Thoracic aorta (tissue), 2 donors: ENCODE data around the gene DAP. TPM values are rescaled to one million over a fixed set of nuclear protein-coding genes. Genes with fewer than 3 reads are reported as not detected.

ENCODE experiments used
- ATAC-seq: fragments of 150-250 bp; one replicate; pipeline ENCODE4 v1.8.0; 2017; ENCODE audit warnings: low read depth; ENCODE audit not compliant: insufficient number of reproducible peaks, low FRiP score
- DNase-seq: peaks from one replicate; pipeline ENCODE4 v3.0.0-alpha.2; 2020; ENCODE audit warnings: low spot score
- H3K27ac ChIP-seq, 2 donors: fragments of 200-600 bp; sonication (generic); 1 replicate in 1 of 2; 2 replicates in 1 of 2; pipeline ENCODE4 v1.5.1; 2016; ENCODE audit warnings: mild to moderate bottlenecking in 2 of 2, moderate library complexity in 2 of 2
- H3K27me3 ChIP-seq: fragments of 200-600 bp; sonication (generic); replicated peaks from 2 replicates; pipeline ENCODE4 v1.6.0; 2016; ENCODE audit warnings: mild to moderate bottlenecking; ENCODE audit not compliant: insufficient read depth
- H3K36me3 ChIP-seq: fragments of 200-600 bp; sonication (generic); one replicate; pipeline ENCODE4 v1.5.1; 2016
- H3K4me1 ChIP-seq, 2 donors: fragments of 200-600 bp; sonication (generic); 1 replicate in 1 of 2; 2 replicates in 1 of 2; pipeline versions ENCODE4 v1.5.1 to v1.6.0; 2016; ENCODE audit warnings: low read depth in 2 of 2, mild to moderate bottlenecking in 1 of 2; ENCODE audit not compliant: control insufficient read depth in 1 of 2
- H3K4me3 ChIP-seq: fragments of 200-600 bp; sonication (generic); 2 replicates; pipeline ENCODE4 v1.5.1; 2016; ENCODE audit warnings: mild to moderate bottlenecking
- H3K9me3 ChIP-seq: fragments of 200-600 bp; sonication (generic); 2 replicates; pipeline ENCODE4 v1.5.1; 2016
- CTCF ChIP-seq: fragments of 200-600 bp; sonication (generic); IDR thresholded peaks from one replicate; pipeline ENCODE4 v1.5.1; 2019; ENCODE audit warnings: antibody characterized with exemption
- total RNA-seq, 2 donors: library from RNA; depleted of rRNA; stranded (reverse); fragments of >200 nt; gene quantifications; one replicate each; pipeline versions ENCODE4 v1.1.0 to v1.2.3, GENCODE V29; 2016

DAP gene
- total RNA-seq, 2 donors from 2014 or later, result 79.6 to 113 TPM

- Histone ChIP-seq H3K27me3 (no peaks in the 10 kb centered on the region), H3K4me1 (no peaks in the 10 kb centered on the region), H3K9me3 (no peaks in the 10 kb centered on the region), H3K27ac (no peak overlapping the region), H3K36me3 (peaks cover 24% of the 10 kb centered on the region), H3K4me3 (no peak overlapping the region)
- no peak for TF ChIP-seq CTCF
- ATAC-seq (no peak), DNase-seq (no peak)
Observed at GRCh38 chr5:10745133-10745532, 15.9 kb downstream of the DAP start.

- TF ChIP-seq CTCF, result no peak
- ATAC-seq, result no peak
- H3K27ac ChIP-seq, result no peak overlapping the region
- H3K4me1 ChIP-seq, result no peaks in the 10 kb centered on the region
- no peaks in the 10 kb centered on the region for H3K9me3 ChIP-seq
- H3K4me3 ChIP-seq, result no peak overlapping the region
- no peaks in the 10 kb centered on the region for H3K27me3 ChIP-seq
- DNase-seq, result no peak
- H3K36me3 ChIP-seq, result peaks cover 19% of the 10 kb centered on the region
Observed at GRCh38 chr5:10744681-10745080, 16.4 kb downstream of the DAP start.

- no peak for ATAC-seq
- DNase-seq, result no peak
- no peaks in the 10 kb centered on the region for H3K27me3 ChIP-seq
- TF ChIP-seq CTCF, result no peak
- no peak overlapping the region for H3K4me3 ChIP-seq
- no peak overlapping the region for H3K27ac ChIP-seq
- no peaks in the 10 kb centered on the region for H3K4me1 ChIP-seq
- H3K36me3 ChIP-seq, result peaks cover 18% of the 10 kb centered on the region
- H3K9me3 ChIP-seq, result no peaks in the 10 kb centered on the region
Observed at GRCh38 chr5:10743951-10744350, 17.1 kb downstream of the DAP start.

GRCh38 chr5:10743526-10743925 lies 17.5 kb downstream of the DAP start:
- peaks cover 18% of the 10 kb centered on the region for H3K36me3 ChIP-seq
- no peak for ATAC-seq

GRCh38 chr5:10741661-10742060 lies 19.4 kb downstream of the DAP start:
- no peak for ATAC-seq
- Histone ChIP-seq H3K9me3 (no peaks in the 10 kb centered on the region), H3K36me3 (peaks cover 5% of the 10 kb centered on the region), H3K4me3 (no peak overlapping the region), H3K4me1 (no peaks in the 10 kb centered on the region), H3K27me3 (no peaks in the 10 kb centered on the region), H3K27ac (no peak overlapping the region)
- TF ChIP-seq CTCF, result no peak
- DNase-seq, result no peak

More at GRCh38 chr5:10743526-10743925, 17.5 kb downstream of the DAP start:
- Histone ChIP-seq H3K9me3 (no peaks in the 10 kb centered on the region), H3K4me1 (no peaks in the 10 kb centered on the region), H3K4me3 (no peak overlapping the region), H3K27me3 (no peaks in the 10 kb centered on the region), H3K27ac (no peak overlapping the region)
- no peak for DNase-seq
- no peak for TF ChIP-seq CTCF
